KOPT-K1 (cell line): ENCODE results near the gene CT47C1.

Experiments
- H3K27ac ChIP-seq: fragments of 200-600 bp; sonication (generic); 2 replicates; pipeline ENCODE4 v1.5.1; 2016; ENCODE audit warnings: antibody characterized with exemption, mild to moderate bottlenecking, low read depth, low read length; ENCODE audit not compliant: poor library complexity, severe bottlenecking
- H3K36me3 ChIP-seq: fragments of 200-600 bp; sonication (generic); 2 replicates; pipeline ENCODE4 v1.5.1; 2017; ENCODE audit warnings: antibody characterized with exemption, mild to moderate bottlenecking, low read length, moderate library complexity; ENCODE audit not compliant: insufficient read depth
- H3K9me3 ChIP-seq: fragments of 200-600 bp; sonication (generic); 2 replicates; pipeline ENCODE4 v1.5.1; 2017; ENCODE audit warnings: antibody characterized with exemption, low read length, mild to moderate bottlenecking; ENCODE audit not compliant: insufficient read depth, poor library complexity, severe bottlenecking

Gene CT47C1

DNA sequence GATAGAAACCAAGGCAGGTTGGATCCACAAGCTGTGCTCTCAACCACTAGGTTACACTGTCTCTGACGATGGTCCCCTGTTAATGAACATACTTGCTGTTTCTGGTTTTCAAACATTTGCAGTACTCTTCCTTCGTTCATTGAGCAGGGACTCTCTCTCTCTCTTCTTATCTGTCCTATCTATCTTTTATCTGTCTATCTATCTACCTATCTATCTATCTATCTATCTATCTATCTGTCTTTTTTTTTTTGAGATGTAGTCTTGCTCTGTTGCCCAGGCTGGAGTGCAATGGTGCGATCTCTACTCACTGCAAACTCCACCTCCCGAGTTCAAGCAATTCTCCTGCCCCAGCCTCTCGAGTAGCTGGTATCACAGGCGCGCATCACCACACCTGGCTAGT lies 9.4 kb upstream of the CT47C1 start:
- Histone ChIP-seq H3K36me3 (no peaks in the 10 kb centered on the region), H3K9me3 (no peaks in the 10 kb centered on the region), H3K27ac (no peak overlapping the region)

DNA sequence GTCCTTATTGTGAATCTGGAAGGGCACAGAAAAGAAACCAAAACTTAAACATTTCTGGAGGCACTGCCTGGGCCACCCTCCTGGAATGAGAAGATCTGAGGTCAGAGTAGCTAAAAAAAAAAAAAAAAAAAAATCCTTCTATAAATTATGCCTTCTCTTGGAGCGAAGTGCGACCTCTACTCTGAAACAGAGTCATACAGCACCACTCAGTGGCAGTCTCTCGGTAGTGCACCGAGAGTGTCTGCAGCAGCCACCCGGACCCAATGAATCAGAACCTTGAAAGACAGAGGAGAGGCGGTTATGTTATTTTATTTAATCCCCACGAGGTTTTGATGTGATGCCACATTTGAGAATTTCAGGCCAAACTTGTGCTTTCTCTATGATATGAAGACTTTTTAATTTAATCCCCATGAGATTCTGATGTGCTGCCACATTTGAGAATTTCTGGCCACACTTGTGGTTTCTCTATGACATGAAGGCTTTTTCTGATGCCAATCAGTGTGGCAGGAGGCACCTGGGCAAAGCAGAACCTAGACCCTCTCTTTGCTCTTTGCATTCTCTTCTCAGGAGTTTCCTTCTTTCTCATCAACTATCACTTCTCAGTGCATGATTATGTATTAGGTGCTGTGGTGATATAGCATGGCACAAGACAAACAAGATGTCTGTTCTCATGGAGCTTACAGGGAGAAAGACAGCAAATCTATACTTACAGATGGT lies 5.6 kb upstream of the CT47C1 start:
- Histone ChIP-seq H3K9me3 (no peaks in the 10 kb centered on the region), H3K27ac (no peak overlapping the region), H3K36me3 (no peaks in the 10 kb centered on the region)

DNA sequence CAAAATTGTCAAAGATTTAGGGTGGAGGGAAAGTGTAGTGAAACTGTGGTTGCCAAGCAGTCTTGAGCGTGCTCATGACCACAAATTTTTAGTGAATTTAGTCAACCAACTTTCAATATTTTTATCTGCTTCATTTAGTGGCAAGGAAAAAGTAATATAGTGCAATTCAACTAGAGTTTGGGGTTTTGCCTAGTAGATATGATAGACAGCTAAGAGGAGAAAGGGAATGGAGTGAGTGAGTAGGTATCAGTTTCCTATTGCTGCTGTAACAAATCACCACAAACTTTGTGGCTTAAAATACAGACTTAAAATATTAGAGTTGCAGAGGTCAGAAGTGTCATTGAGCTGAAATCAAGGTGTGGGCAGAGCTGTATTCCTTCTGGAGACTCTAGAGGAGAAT lies 3.7 kb upstream of the CT47C1 start:
- no peaks in the 10 kb centered on the region for H3K36me3 ChIP-seq
- no peaks in the 10 kb centered on the region for H3K9me3 ChIP-seq
- H3K27ac ChIP-seq = no peak overlapping the region

DNA sequence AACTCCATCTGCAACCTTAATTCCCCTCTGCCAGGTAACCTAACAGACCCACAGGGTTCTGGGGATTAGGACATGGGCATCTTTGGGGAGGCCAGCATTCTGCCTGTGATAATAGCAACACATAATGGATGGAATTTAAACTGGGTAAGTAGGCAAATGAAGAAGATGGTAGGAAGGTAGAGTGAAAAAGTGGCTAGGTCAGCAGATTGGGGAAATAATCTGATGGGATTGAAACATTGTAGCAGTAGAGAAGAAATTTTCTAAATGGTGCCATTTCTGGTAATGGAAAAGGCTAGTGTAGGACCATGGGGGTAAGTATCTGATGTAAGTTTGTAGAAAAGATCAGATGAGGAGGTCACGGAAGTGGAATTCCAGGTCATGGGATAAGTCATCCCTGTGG lies 3.0 kb upstream of the CT47C1 start:
- no peaks in the 10 kb centered on the region for H3K36me3 ChIP-seq
- no peak overlapping the region for H3K27ac ChIP-seq
- no peaks in the 10 kb centered on the region for H3K9me3 ChIP-seq

DNA sequence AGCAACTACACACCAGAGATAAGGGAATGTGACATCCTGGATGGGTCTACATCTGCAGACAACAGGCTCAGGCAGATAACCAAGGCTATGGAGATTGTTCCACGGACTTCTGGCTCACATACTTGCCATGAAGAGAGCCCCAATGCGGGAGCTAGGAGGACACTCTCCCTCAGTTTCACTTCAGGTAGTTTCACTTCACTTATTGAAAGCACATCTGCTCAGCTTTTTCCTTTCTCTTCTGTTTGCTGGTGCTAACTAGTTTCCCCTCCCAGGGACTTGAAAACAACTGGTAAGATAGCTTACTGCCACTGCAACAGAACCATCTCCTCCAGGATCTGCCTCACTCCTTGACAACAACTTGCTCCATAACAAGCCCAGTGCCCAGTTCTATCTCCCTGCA lies 1.4 kb upstream of the CT47C1 start:
- Histone ChIP-seq H3K27ac (no peak overlapping the region), H3K9me3 (no peaks in the 10 kb centered on the region), H3K36me3 (no peaks in the 10 kb centered on the region)

- no peaks in the 10 kb centered on the region for H3K9me3 ChIP-seq
- H3K27ac ChIP-seq = no peak overlapping the region
- no peaks in the 10 kb centered on the region for H3K36me3 ChIP-seq
These were observed 560 bp downstream of the CT47C1 start for GRCh38 chrX:119073200-119073905.

DNA sequence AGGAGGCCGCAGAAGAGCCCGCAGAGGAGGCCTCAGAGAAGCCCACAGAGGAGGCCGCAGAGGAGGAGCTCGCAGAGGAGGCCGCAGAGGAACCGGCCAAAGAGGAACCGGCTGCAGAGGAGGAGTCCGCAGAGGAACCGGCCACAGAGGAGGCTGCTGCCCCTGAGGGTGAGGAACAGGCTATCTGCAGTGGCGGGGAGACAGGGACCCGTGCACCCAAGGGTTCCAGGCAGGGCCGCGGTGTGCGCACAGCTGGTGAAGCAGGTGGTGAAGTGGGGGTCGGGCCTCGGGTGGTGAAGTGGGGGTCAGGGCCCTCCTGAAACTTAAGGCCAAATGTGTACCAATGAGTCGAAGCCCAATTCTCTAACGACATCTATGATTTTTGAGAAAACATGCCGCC lies 1.1 kb downstream of the CT47C1 start:
- no peaks in the 10 kb centered on the region for H3K9me3 ChIP-seq
- H3K36me3 ChIP-seq = no peaks in the 10 kb centered on the region
- H3K27ac ChIP-seq = no peak overlapping the region

DNA sequence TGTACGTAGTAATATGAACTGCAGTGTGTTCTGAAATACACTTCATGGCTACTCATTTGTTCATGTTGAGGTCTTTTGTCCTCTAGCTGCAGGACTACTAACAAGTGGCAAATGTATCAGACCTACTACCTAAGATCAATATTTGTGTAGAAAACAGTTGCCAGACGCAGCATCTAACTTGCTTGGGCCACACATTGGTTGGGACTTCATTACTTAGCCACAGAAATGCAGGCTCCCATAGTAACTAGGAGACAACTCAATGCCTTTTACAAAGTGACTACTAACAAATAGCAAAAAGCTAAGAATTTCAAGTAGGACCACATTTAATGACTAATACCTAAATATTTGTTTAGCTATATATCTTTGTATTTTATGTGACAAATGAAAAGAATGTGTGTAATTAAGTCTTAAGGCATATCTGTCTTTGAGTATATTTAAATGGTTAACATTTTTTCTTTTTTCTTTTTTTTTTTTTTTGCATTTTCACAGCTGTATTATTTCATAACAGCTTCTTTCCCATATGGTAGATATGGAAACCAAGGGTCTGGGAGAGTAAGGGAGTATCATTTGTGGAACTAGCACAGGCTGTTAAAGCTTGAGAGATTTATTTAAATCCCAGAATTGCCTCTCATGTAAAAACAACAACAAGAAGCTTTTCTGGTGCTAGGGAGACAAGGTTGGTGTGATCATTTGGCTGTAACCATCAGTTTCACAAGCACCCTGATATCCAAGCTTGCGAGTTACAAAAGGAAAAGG lies 2.7 kb downstream of the CT47C1 start:
- no peaks in the 10 kb centered on the region for H3K36me3 ChIP-seq
- no peak overlapping the region for H3K27ac ChIP-seq
- no peaks in the 10 kb centered on the region for H3K9me3 ChIP-seq

GRCh38 chrX:119082278-119082677 lies 9.5 kb downstream of the CT47C1 start:
- Histone ChIP-seq H3K36me3 (no peaks in the 10 kb centered on the region), H3K27ac (no peak overlapping the region)

DNA sequence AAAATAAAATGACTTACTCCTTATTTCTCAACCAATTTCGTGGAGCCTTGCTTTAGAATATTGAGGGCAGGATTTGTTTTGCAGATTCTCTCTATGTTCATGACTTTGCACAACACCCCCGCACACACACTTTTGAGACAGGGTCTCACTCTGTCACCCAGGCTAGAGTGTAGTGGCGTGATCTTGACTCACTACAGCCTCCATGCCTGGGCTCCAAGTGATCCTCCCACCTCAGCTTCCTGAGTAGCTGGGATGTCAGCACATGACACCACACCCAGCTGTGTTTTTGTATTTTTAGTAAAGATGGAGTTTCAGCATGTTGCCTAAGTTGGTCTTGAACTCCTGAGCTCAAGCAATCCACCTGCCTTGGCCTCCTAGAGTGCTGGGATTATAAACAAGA lies 12.0 kb downstream of the CT47C1 start:
- H3K9me3 ChIP-seq = no peaks in the 10 kb centered on the region
- no peaks in the 10 kb centered on the region for H3K36me3 ChIP-seq
- H3K27ac ChIP-seq = no peak overlapping the region

More at GRCh38 chrX:119082278-119082677, 9.5 kb downstream of the CT47C1 start:
- H3K9me3 ChIP-seq = no peaks in the 10 kb centered on the region

- H3K9me3 ChIP-seq = no peaks in the 10 kb centered on the region
- no peaks in the 10 kb centered on the region for H3K36me3 ChIP-seq
- H3K27ac ChIP-seq = no peak overlapping the region
These were observed 14.3 kb downstream of the CT47C1 start for GRCh38 chrX:119087121-119087520.

DNA sequence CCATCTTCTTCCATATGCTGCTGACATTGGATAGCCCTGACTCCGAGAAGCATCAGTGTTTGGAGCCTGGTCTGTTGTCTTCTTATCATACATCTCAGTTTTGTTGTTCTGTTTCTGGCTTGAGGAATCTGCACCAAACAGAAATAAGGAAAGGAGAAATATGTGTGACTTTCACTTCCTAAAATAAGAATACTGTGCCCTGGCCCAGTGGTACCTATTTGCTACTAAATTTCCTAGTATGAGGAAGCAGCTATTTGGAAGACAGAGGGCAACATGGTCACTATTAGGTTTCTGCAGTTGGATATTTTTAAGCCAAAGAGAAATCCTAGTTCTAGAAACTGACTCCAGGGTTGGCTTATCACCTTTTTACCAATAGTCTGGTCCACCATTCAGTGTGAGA lies 16.8 kb downstream of the CT47C1 start:
- no peak overlapping the region for H3K27ac ChIP-seq
- no peaks in the 10 kb centered on the region for H3K9me3 ChIP-seq
- no peaks in the 10 kb centered on the region for H3K36me3 ChIP-seq

DNA sequence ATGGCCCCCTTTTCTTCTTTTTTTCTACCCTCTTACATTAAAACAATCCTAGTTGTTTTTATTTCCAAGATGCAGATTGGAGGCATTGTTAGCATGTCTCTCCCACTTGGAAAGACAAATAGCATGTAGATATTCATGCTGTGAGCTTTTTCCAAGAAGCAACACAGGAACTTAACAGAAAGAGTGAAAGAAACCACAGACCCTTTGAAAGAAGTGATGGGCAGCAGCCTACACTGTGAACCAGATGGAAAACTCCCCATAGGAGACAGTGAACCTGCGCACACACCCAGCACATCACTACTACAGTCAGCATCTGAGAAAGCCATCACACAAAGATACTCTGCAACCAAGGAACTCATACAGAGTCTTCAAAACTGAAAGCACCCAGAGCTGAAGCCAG lies 17.8 kb downstream of the CT47C1 start:
- H3K36me3 ChIP-seq = no peaks in the 10 kb centered on the region
- no peaks in the 10 kb centered on the region for H3K9me3 ChIP-seq
- H3K27ac ChIP-seq = no peak overlapping the region

DNA sequence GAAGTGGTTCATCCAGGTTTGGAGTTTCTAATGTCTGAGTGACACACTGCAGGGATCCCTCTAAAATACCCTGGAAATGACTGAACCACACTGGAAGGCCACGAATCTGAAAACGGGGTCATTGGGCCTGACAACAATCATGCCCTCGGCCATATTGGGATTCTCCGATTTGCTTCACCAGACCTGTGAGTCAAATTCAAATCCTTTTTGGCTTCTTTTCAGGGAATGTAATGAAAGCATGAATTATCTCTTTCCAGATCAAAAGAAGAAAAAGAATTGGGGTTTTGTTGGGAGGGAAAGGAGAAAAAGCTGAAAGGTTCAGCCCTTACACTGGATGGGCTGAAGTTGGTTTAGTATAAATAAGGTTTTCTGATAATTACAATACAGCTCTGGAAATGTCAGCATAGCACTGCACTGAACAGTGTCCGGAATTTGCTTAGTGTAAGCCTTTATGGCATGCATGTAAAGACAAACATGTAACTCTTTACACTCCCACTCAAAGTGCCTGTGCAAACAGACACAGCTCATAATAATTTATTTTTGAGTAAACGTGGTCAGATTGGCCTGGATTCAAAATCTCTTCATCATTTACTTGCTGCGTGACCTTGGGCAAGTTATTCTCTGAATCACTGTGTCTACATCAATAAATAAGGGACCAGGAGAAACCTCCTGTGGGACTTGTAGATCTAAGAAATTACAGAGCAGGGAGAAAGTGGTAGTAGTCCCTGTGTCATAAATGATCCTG lies 21.4 kb downstream of the CT47C1 start:
- Histone ChIP-seq H3K9me3 (no peaks in the 10 kb centered on the region), H3K27ac (no peak overlapping the region), H3K36me3 (no peaks in the 10 kb centered on the region)

DNA sequence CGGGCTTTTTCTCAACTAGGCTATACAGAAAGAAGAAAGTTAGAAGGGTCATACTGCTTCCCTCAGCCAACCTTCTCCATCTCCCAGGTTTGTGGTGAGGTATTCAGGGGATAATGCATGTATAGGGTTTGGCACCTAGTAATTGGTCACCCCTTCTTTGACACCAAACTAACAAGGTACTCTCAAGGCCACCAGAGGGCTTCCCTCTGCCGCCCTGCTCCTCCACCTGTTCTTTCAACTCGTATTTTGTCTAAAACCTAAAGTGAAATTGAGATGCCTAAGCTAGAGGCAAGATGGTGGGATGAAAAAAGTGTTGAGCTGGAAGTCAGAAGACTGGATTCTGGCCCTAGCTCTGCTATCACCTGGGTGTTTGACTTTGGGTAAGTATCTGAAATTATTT lies 22.0 kb downstream of the CT47C1 start:
- H3K9me3 ChIP-seq = no peaks in the 10 kb centered on the region

More for the DNA sequence above, 22.0 kb downstream of the CT47C1 start:
- Histone ChIP-seq H3K27ac (no peak overlapping the region), H3K36me3 (no peaks in the 10 kb centered on the region)
